HepG2 (cell line): ENCODE measurements around the gene GRID1. TPM values are rescaled to one million over a fixed set of nuclear protein-coding genes. Genes with fewer than 3 reads are reported as not detected.

Source experiments
- ATAC-seq: fragments of 200-7000 bp; cut with Tn5 transposase; 3 replicates; pipeline ENCODE4 v1.9.1; 2020; ENCODE audit warnings: mild to moderate bottlenecking, moderate library complexity
- BruUV-seq: library from RNA; stranded (reverse); fragments of 400-500 nt; replicated peaks from 2 replicates; lab custom pipeline; 2021; lab: Mats Ljungman, UMichigan
- CTCF ChIA-PET: fragments of 300-600 bp; formaldehyde crosslinking; extraction: SDS; loops from one replicate; lab custom pipeline; 2021; ENCODE audit warnings: low total read pairs, inconsistent platforms, low intra/inter-chr PET ratio; lab: Yijun Ruan, JAX
- POLR2A ChIA-PET: fragments of 350-600 bp; sonication (Branson Sonifier 250); formaldehyde crosslinking; loops from one replicate; lab custom pipeline; 2020; ENCODE audit warnings: antibody characterized with exemption, inconsistent platforms; lab: Yijun Ruan, JAX
- DNase-seq: peaks from one replicate; pipeline ENCODE4 v3.0.0-alpha.2; 2015; ENCODE audit warnings: low spot score
- FAIRE-seq: peaks from 3 replicates; lab custom pipeline; 2011; peaks lifted over from hg19 to GRCh38; lab: Jason Lieb, UNC
- H2AFZ ChIP-seq: one replicate; pipeline ENCODE4 v1.6.1; 2011; ENCODE audit warnings: low read length, inconsistent platforms
- H3K27ac ChIP-seq: fragments of 300-600 bp; 3 replicates; pipeline ENCODE4 v1.8.0; 2011; ENCODE audit warnings: mixed run types, mild to moderate bottlenecking, mixed read lengths, low read length, inconsistent platforms; ENCODE audit not compliant: insufficient read depth; ENCODE audit errors: extremely low read length
- H3K27me3 ChIP-seq, 2 experiments: fragments of 200-600 bp in 1 of 2; 2 replicates in 1 of 2; 3 replicates in 1 of 2; pipeline versions ENCODE4 v1.6.0 to v1.8.0; 2011; ENCODE audit warnings: low read length in 2 of 2, mild to moderate bottlenecking in 2 of 2, moderate library complexity in 2 of 2, inconsistent platforms in 1 of 2; ENCODE audit not compliant: insufficient read depth in 2 of 2, control insufficient read depth in 1 of 2
- H3K36me3 ChIP-seq, 2 experiments: fragments of 200-600 bp in 1 of 2; replicated peaks in 1 of 2; 2 replicates in 1 of 2; 3 replicates in 1 of 2; pipeline versions ENCODE4 v1.5.1 to v1.8.0; 2011; ENCODE audit warnings: low read length in 2 of 2, inconsistent platforms in 1 of 2; ENCODE audit not compliant: insufficient read depth in 2 of 2, control insufficient read depth in 1 of 2
- H3K4me1 ChIP-seq: 2 replicates; pipeline ENCODE4 v1.5.1; 2012; ENCODE audit warnings: low read length, inconsistent platforms; ENCODE audit not compliant: insufficient read depth
- H3K4me2 ChIP-seq: 2 replicates; pipeline ENCODE4 v1.6.0; 2011; ENCODE audit warnings: low read depth, low read length, inconsistent platforms
- H3K4me3 ChIP-seq, 3 experiments: fragments of 200-600 bp in 1 of 3; sonication (generic), shearing (Covaris generic) in 1 of 3; replicated peaks in 1 of 3; 2 replicates each; pipeline ENCODE4 v1.5.1; 2011 to 2016; ENCODE audit warnings: low read length in 3 of 3, inconsistent platforms in 2 of 3, low read depth in 2 of 3, mild to moderate bottlenecking in 2 of 3, control low read depth in 1 of 3, mixed read lengths in 1 of 3; ENCODE audit not compliant: insufficient read depth in 1 of 3
- H3K79me2 ChIP-seq: one replicate; pipeline ENCODE4 v1.6.1; 2011; ENCODE audit warnings: low read length, inconsistent platforms; ENCODE audit not compliant: insufficient read depth
- H3K9ac ChIP-seq: 2 replicates; pipeline ENCODE4 v1.6.0; 2011; ENCODE audit warnings: mild to moderate bottlenecking, low read depth, low read length, inconsistent platforms; ENCODE audit not compliant: insufficient read depth
- H3K9me3 ChIP-seq: 2 replicates; pipeline ENCODE4 v1.5.1; 2012; ENCODE audit warnings: mild to moderate bottlenecking, low read length
- H4K20me1 ChIP-seq: 2 replicates; pipeline ENCODE4 v1.6.0; 2011; ENCODE audit warnings: inconsistent platforms, mild to moderate bottlenecking, low read length, moderate library complexity; ENCODE audit not compliant: insufficient read depth
- AHR ChIP-seq: IDR thresholded peaks from 2 replicates; pipeline ENCODE4 v1.6.1; 2018; ENCODE audit warnings: missing genetic modification reagents, missing compliant biosample characterization
- ARNTL ChIP-seq: sonication (generic); formaldehyde crosslinking; IDR thresholded peaks from 2 replicates; pipeline ENCODE4 v1.4.0; 2020; ENCODE audit warnings: mild to moderate bottlenecking, missing genetic modification reagents
- MEF2D ChIP-seq: sonication (generic); formaldehyde crosslinking; IDR thresholded peaks from 2 replicates; pipeline ENCODE4 v1.5.1; 2020; ENCODE audit warnings: mild to moderate bottlenecking, missing genetic modification reagents
- PBX2 ChIP-seq: IDR thresholded peaks from 2 replicates; pipeline ENCODE4 v1.6.1; 2016; ENCODE audit warnings: control low read depth
- RNF2 ChIP-seq: fragments of 450-650 bp; conservative IDR thresholded peaks from 2 replicates; pipeline ENCODE4 v1.6.1; 2016; ENCODE audit warnings: low read depth
- STAG1 ChIP-seq: sonication (generic); formaldehyde crosslinking; IDR thresholded peaks from 2 replicates; pipeline ENCODE4 v1.4.0; 2020; ENCODE audit warnings: missing genetic modification reagents
- ZMYM2 ChIP-seq: sonication (generic); formaldehyde crosslinking; IDR thresholded peaks from 2 replicates; pipeline ENCODE4 v1.8.0; 2022; ENCODE audit warnings: mild to moderate bottlenecking, missing genetic modification reagents
- ZNF354B ChIP-seq: sonication (generic); formaldehyde crosslinking; IDR thresholded peaks from 2 replicates; pipeline ENCODE4 v1.8.0; 2022; ENCODE audit warnings: mild to moderate bottlenecking, missing genetic modification reagents
- ZNF580 ChIP-seq: IDR thresholded peaks from 2 replicates; pipeline ENCODE4 v1.6.1; 2016; ENCODE audit warnings: low read depth, borderline replicate concordance
- ZNF614 ChIP-seq: IDR thresholded peaks from 2 replicates; pipeline ENCODE4 v1.6.1; 2018; ENCODE audit warnings: missing biosample characterization, missing genetic modification reagents, inconsistent platforms, borderline replicate concordance
- ZNF615 ChIP-seq: sonication (generic); formaldehyde crosslinking; IDR thresholded peaks from 2 replicates; pipeline ENCODE4 v1.5.0; 2020; ENCODE audit warnings: mild to moderate bottlenecking, missing genetic modification reagents, borderline replicate concordance
- ZSCAN21 ChIP-seq: sonication (generic); formaldehyde crosslinking; IDR thresholded peaks from 2 replicates; pipeline ENCODE4 v1.8.0; 2022; ENCODE audit warnings: mild to moderate bottlenecking, missing genetic modification reagents, moderate library complexity, borderline replicate concordance
- WGBS: methylation state at CpG from one replicate; pipeline ENCODE4 v1.1.6; 2017; ENCODE audit warnings: low lambda C conversion rate; 5-methylcytosine and 5-hydroxymethylcytosine counted together
- in situ Hi-C: cut with HindIII; loops from 2 replicates; pipeline ENCODE4 v1.10.0; 2017; ENCODE audit warnings: low pct_unique_long_range_greater_than_20kb; ENCODE audit not compliant: extremely low pct_ligation_motif_present
- intact Hi-C: fragments of 100-400 bp; cut with micrococcal nuclease; formaldehyde crosslinking; loops from one replicate; pipeline ENCODE4 v1.10.0; 2022; ENCODE audit not compliant: unreplicated experiment
- polyA plus RNA-seq, 8 experiments: library from polyadenylated mRNA; depleted of rRNA in 3 of 8; stranded (reverse) in 7 of 8; unstranded in 1 of 8; fragments of >200 nt; fragmentation: Illumina TruSeq in 4 of 8; extraction: Trizol in 4 of 8; gene quantifications; 2 replicates each; pipeline versions ENCODE4 v1.2.1 to v1.2.3, GENCODE V29; 2011 to 2016; ENCODE audit warnings: low read depth in 4 of 8, missing spikeins in 1 of 8, mixed read lengths in 1 of 8; ENCODE audit not compliant: insufficient read depth in 1 of 8
- total RNA-seq, 5 experiments: library from RNA; depleted of rRNA; stranded (reverse); fragments of >200 nt; fragmentation: Illumina TruSeq; extraction: Trizol; gene quantifications; 2 replicates each; pipeline ENCODE4 v1.2.3, GENCODE V29; 2016; ENCODE audit warnings: low read depth in 1 of 5
- TF ChIP-seq, protein P1 (sequence below): sonication (generic); formaldehyde crosslinking; IDR thresholded peaks from 2 replicates; pipeline ENCODE4 v1.4.0; 2020; ENCODE audit warnings: missing genetic modification reagents

GRID1 gene
- total and polyA plus RNA-seq, 2 of the 13 experiments (the other 11 are each of a cell fraction or from before 2014, with no cell fraction given): 0.05 TPM; not detected in 1

- H3K27ac ChIP-seq: no peak overlapping the region
- CTCF ChIA-PET: no interaction called here
- TF ChIP-seq MEF2D (CRISPR knock-in tag): no peak
- TF ChIP-seq, all 625 proteins: peak for 0
- ATAC-seq: no peak
- Histone ChIP-seq H3K4me2 (no peak overlapping the region), H4K20me1 (no peaks in the 10 kb centered on the region), H3K9me3 (no peaks in the 10 kb centered on the region), H3K79me2 (no peaks in the 10 kb centered on the region), H3K27me3 (peaks cover 0 to 6% of the 10 kb centered on the region in 2 experiments; a peak in 1 of 5 replicates), H3K36me3 (no peaks in the 10 kb centered on the region), H3K4me3 (no peak overlapping the region), H2AFZ (no peak overlapping the region), H3K9ac (no peak overlapping the region), H3K4me1 (no peaks in the 10 kb centered on the region)
- FAIRE-seq: no peak
- in situ Hi-C loops: no loop called here
- no TSS peak for BruUV-seq
- POLR2A ChIA-PET: no interaction called here
- intact Hi-C loops: no loop called here
- no peak for DNase-seq
These were observed 116.8 kb downstream of the GRID1 start for GRCh38 chr10:86249794-86250193.

GRCh38 chr10:86248062-86248461 is 118.5 kb downstream of the GRID1 start:
- CTCF ChIA-PET: no interaction called here
- intact Hi-C loops: no loop called here
- no TSS peak for BruUV-seq
- in situ Hi-C loops: no loop called here
- H3K9ac ChIP-seq: no peak overlapping the region
- TF ChIP-seq ZNF580 (CRISPR knock-in tag): no peak
- TF ChIP-seq, protein P1, sequence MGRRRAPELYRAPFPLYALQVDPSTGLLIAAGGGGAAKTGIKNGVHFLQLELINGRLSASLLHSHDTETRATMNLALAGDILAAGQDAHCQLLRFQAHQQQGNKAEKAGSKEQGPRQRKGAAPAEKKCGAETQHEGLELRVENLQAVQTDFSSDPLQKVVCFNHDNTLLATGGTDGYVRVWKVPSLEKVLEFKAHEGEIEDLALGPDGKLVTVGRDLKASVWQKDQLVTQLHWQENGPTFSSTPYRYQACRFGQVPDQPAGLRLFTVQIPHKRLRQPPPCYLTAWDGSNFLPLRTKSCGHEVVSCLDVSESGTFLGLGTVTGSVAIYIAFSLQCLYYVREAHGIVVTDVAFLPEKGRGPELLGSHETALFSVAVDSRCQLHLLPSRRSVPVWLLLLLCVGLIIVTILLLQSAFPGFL: no peak
- TF ChIP-seq ZNF354B (CRISPR knock-in tag): no peak
- no peak for TF ChIP-seq ARNTL (CRISPR knock-in tag)
- TF ChIP-seq RNF2: no peak
- no peak for TF ChIP-seq ZSCAN21 (CRISPR knock-in tag)
- no peak for TF ChIP-seq STAG1 (CRISPR knock-in tag)
- TF ChIP-seq ZNF615 (CRISPR knock-in tag): no peak
- no peak for TF ChIP-seq PBX2 (CRISPR knock-in tag)
- no peak for TF ChIP-seq ZNF614 (CRISPR knock-in tag)
- TF ChIP-seq ZMYM2 (CRISPR knock-in tag): no peak
- TF ChIP-seq AHR (CRISPR knock-in tag): no peak
- TF ChIP-seq, all 625 proteins: peak for 0
- Histone ChIP-seq H3K79me2 (no peaks in the 10 kb centered on the region), H3K4me3 (no peak overlapping the region), H3K27me3 (no peaks in the 10 kb centered on the region), H3K9me3 (no peaks in the 10 kb centered on the region), H3K4me2 (no peak overlapping the region), H3K36me3 (no peaks in the 10 kb centered on the region), H4K20me1 (no peaks in the 10 kb centered on the region), H3K27ac (no peak overlapping the region), H3K4me1 (no peaks in the 10 kb centered on the region), H2AFZ (no peak overlapping the region)
- DNase-seq (no peak), ATAC-seq (no peak), FAIRE-seq (no peak)
- WGBS: 1% methylated on average over 5 of the region's 5 CpGs
- POLR2A ChIA-PET: no interaction called here
